Osteocyte (in vitro differentiated cells): ENCODE data around the gene ZSCAN21. TPM values are rescaled to one million over a fixed set of nuclear protein-coding genes. Genes with fewer than 3 reads are reported as not detected.

ENCODE experiments used
- DNase-seq: peaks from one replicate; pipeline ENCODE4 v3.0.0; 2021; ENCODE audit warnings: mixed read lengths; ENCODE audit not compliant: unreplicated experiment; ENCODE audit errors: extremely low spot score
- H3K27ac Mint-ChIP-seq: one replicate; pipeline ENCODE4 v1.8.0; 2021; ENCODE audit warnings: mild to moderate bottlenecking, mixed read lengths; ENCODE audit not compliant: unreplicated experiment
- H3K27me3 Mint-ChIP-seq: one replicate; pipeline ENCODE4 v1.8.0; 2021; ENCODE audit warnings: mixed read lengths; ENCODE audit not compliant: unreplicated experiment
- H3K36me3 Mint-ChIP-seq: one replicate; pipeline ENCODE4 v1.8.0; 2021; ENCODE audit warnings: mixed read lengths; ENCODE audit not compliant: unreplicated experiment
- H3K4me1 Mint-ChIP-seq: one replicate; pipeline ENCODE4 v1.8.0; 2021; ENCODE audit warnings: mixed read lengths; ENCODE audit not compliant: unreplicated experiment
- H3K4me3 Mint-ChIP-seq: one replicate; pipeline ENCODE4 v1.8.0; 2021; ENCODE audit warnings: mild to moderate bottlenecking, moderate library complexity, mixed read lengths; ENCODE audit not compliant: unreplicated experiment
- H3K9me3 Mint-ChIP-seq: one replicate; pipeline ENCODE4 v1.8.0; 2021; ENCODE audit warnings: mixed read lengths; ENCODE audit not compliant: unreplicated experiment
- total RNA-seq: library from RNA; stranded (reverse); gene quantifications from 2 replicates; pipeline ENCODE4 v1.2.1, GENCODE V29; 2021
- TF ChIP-seq, protein P1 (sequence below): fragments of 200-600 bp; sonication (generic); IDR thresholded peaks from 2 replicates; pipeline ENCODE4 v1.5.0; 2021; ENCODE audit warnings: antibody characterized with exemption, mild to moderate bottlenecking, moderate library complexity

ZSCAN21 gene
- total RNA-seq, 1 donor from 2014 or later: 13.9 TPM

DNA sequence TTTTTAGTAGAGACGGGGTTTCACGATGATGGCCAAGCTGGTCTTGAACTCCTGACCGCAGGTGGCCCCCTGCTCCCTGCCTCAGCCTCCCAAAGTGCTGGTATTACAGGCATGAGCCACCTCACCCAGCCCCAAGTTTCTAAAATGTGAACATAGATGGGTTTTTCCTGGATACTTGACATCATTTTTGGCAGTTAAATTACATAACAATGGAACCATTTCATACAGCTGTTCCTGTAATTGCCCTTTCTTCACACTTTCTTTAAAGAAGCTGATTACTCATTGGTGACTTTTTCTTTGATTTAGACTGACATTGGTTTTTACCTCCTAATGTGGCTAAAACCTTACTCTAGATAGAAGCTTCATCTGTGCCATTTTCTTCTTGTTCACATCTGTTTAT, 28.3 kb upstream of the ZSCAN21 start:
- TF ChIP-seq, protein P1, sequence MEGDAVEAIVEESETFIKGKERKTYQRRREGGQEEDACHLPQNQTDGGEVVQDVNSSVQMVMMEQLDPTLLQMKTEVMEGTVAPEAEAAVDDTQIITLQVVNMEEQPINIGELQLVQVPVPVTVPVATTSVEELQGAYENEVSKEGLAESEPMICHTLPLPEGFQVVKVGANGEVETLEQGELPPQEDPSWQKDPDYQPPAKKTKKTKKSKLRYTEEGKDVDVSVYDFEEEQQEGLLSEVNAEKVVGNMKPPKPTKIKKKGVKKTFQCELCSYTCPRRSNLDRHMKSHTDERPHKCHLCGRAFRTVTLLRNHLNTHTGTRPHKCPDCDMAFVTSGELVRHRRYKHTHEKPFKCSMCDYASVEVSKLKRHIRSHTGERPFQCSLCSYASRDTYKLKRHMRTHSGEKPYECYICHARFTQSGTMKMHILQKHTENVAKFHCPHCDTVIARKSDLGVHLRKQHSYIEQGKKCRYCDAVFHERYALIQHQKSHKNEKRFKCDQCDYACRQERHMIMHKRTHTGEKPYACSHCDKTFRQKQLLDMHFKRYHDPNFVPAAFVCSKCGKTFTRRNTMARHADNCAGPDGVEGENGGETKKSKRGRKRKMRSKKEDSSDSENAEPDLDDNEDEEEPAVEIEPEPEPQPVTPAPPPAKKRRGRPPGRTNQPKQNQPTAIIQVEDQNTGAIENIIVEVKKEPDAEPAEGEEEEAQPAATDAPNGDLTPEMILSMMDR: no peak
- no peaks in the 10 kb centered on the region for H3K9me3 Mint-ChIP-seq
- H3K4me1 Mint-ChIP-seq: peaks cover 19% of the 10 kb centered on the region
- no peak overlapping the region for H3K27ac Mint-ChIP-seq
- DNase-seq: no peak
- H3K36me3 Mint-ChIP-seq: peaks cover 34% of the 10 kb centered on the region
- no peak overlapping the region for H3K4me3 Mint-ChIP-seq
- H3K27me3 Mint-ChIP-seq: no peaks in the 10 kb centered on the region

DNA sequence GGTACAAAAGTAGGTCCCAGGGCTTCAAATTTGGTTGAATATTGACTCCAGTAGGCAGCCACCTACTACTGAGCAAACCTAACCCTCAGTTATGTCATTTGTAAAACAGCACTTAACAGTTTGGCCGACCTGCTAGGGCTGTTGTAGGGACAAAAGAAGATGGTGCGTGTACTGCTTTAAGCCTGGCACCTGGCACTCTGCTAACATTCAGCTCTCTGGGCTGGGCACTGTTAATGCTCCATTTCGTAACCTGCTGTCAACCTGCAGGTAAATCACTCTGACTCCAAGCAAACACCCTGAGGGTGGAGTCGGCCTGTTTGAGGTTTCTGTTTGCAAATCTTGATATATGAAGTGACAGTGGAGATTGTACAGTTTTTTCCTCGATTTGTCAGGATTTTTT, 27.0 kb upstream of the ZSCAN21 start:
- H3K4me3 Mint-ChIP-seq: no peak overlapping the region
- no peak overlapping the region for H3K27ac Mint-ChIP-seq
- DNase-seq: no peak
- H3K9me3 Mint-ChIP-seq: no peaks in the 10 kb centered on the region
- TF ChIP-seq, protein P1: no peak
- peaks cover 7% of the 10 kb centered on the region for H3K4me1 Mint-ChIP-seq
- no peaks in the 10 kb centered on the region for H3K27me3 Mint-ChIP-seq
- peaks cover 34% of the 10 kb centered on the region for H3K36me3 Mint-ChIP-seq

DNA sequence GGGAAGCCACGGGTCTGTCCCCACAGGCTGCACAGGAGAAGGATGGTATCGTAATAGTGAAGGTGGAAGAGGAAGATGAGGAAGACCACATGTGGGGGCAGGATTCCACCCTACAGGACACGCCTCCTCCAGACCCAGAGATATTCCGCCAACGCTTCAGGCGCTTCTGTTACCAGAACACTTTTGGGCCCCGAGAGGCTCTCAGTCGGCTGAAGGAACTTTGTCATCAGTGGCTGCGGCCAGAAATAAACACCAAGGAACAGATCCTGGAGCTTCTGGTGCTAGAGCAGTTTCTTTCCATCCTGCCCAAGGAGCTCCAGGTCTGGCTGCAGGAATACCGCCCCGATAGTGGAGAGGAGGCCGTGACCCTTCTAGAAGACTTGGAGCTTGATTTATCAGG, 26.0 kb upstream of the ZSCAN21 start:
- DNase-seq: no peak
- peaks cover 3% of the 10 kb centered on the region for H3K4me1 Mint-ChIP-seq
- no peaks in the 10 kb centered on the region for H3K9me3 Mint-ChIP-seq
- peaks cover 36% of the 10 kb centered on the region for H3K36me3 Mint-ChIP-seq
- H3K4me3 Mint-ChIP-seq: no peak overlapping the region
- no peak overlapping the region for H3K27ac Mint-ChIP-seq
- no peaks in the 10 kb centered on the region for H3K27me3 Mint-ChIP-seq
- TF ChIP-seq, protein P1: no peak

DNA sequence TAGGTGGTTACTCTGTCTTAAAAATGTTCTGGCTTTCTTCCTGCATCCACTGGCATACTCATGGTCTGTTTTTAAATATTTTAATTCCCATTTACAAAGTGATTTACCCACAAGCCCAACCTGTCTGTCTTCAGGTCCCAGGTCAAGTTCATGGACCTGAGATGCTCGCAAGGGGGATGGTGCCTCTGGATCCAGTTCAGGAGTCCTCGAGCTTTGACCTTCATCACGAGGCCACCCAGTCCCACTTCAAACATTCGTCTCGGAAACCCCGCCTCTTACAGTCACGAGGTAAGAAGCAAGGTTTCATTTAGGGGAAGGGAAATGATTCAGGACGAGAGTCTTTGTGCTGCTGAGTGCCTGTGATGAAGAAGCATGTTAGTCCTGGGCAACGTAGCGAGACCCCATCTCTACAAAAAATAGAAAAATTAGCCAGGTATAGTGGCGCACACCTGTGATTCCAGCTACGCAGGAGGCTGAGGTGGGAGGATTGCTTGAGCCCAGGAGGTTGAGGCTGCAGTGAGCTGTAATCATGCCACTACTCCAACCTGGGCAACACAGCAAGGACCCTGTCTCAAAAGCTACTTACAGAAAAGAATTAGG, 25.5 kb upstream of the ZSCAN21 start:
- Mint-ChIP-seq H3K36me3 (peaks cover 36% of the 10 kb centered on the region), H3K27ac (no peak overlapping the region), H3K9me3 (no peaks in the 10 kb centered on the region), H3K27me3 (no peaks in the 10 kb centered on the region), H3K4me1 (peaks cover 3% of the 10 kb centered on the region), H3K4me3 (no peak overlapping the region)
- TF ChIP-seq, protein P1: no peak
- DNase-seq: no peak

DNA sequence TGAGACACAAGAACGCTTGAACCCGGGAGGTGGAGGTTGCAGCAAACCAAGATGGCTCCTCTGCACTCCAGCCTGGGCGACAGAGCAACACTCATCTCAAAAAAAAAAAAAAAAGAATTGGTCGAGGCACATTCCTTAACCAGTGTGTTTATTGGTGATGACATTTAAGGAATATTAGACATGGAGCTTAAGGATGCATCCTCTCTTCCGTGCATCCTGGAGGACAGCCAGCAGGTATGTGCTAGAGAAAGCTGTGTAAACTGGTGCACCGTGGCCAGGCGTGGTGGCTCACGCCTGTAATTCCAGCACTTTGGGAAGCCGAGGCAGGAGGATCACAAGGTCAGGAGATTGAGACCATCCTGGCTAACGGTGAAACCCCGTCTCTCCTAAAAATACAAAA, 22.4 kb upstream of the ZSCAN21 start:
- no peak for DNase-seq
- TF ChIP-seq, protein P1: no peak
- H3K4me3 Mint-ChIP-seq: no peak overlapping the region
- H3K4me1 Mint-ChIP-seq: no peaks in the 10 kb centered on the region
- H3K36me3 Mint-ChIP-seq: peaks cover 50% of the 10 kb centered on the region
- H3K9me3 Mint-ChIP-seq: no peaks in the 10 kb centered on the region
- H3K27ac Mint-ChIP-seq: no peak overlapping the region
- H3K27me3 Mint-ChIP-seq: no peaks in the 10 kb centered on the region
